GM13976 (cell line): Measurements from ENCODE around the gene LASP1.

Experiments
- DNase-seq: peaks from one replicate; pipeline ENCODE4 v3.0.0; 2012; ENCODE audit warnings: low spot score
- in situ Hi-C: fragments of 300-500 bp; cut with MboI; formaldehyde crosslinking; loops from one replicate; pipeline ENCODE4 v1.12.0; 2022; ENCODE audit warnings: low sequenced_read_pairs, mixed read lengths, inconsistent platforms; ENCODE audit not compliant: unreplicated experiment
- TF ChIP-seq, protein P1 (sequence below): IDR thresholded peaks from 2 replicates; pipeline ENCODE4 v1.5.1; 2012; ENCODE audit warnings: borderline replicate concordance, mild to moderate bottlenecking; ENCODE audit not compliant: insufficient read depth; ENCODE audit errors: extremely low read depth, missing control alignments, control extremely low read depth

The LASP1 gene

DNA sequence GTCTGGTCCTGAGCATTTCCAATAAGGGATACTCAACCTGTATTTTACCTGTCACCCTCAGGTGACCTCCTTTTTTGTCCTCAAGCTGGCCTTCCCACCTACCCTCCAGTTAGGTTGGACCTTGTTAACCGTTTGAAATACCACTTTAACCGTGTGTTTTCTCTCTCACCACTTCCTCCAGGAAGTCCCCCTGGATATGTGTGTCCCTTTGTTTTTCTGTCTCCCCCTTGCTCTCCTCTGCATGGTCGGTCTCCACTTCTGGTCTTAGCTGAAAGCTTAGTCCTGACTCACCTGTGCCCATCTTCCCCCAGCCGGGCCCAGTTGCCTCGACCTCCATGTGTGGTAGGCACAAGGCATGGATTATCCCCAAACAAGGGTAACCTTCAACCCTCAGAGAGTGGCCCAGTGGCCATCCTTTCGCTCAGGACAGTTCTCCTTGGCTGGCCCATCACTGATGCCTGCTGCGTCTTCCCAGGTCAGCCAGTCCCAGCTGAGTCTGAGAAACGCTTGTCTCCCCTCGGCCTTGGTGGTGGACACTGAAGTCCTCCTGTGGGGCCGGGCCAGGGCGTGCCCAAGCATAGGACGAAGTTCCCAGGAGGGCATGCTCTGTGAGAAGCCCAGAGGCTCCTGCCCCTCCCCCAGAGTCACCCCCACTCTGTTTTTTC, 20.0 kb downstream of the LASP1 start:
- TF ChIP-seq, protein P1, sequence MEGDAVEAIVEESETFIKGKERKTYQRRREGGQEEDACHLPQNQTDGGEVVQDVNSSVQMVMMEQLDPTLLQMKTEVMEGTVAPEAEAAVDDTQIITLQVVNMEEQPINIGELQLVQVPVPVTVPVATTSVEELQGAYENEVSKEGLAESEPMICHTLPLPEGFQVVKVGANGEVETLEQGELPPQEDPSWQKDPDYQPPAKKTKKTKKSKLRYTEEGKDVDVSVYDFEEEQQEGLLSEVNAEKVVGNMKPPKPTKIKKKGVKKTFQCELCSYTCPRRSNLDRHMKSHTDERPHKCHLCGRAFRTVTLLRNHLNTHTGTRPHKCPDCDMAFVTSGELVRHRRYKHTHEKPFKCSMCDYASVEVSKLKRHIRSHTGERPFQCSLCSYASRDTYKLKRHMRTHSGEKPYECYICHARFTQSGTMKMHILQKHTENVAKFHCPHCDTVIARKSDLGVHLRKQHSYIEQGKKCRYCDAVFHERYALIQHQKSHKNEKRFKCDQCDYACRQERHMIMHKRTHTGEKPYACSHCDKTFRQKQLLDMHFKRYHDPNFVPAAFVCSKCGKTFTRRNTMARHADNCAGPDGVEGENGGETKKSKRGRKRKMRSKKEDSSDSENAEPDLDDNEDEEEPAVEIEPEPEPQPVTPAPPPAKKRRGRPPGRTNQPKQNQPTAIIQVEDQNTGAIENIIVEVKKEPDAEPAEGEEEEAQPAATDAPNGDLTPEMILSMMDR: no peak
- in situ Hi-C loops: no loop called here

DNA sequence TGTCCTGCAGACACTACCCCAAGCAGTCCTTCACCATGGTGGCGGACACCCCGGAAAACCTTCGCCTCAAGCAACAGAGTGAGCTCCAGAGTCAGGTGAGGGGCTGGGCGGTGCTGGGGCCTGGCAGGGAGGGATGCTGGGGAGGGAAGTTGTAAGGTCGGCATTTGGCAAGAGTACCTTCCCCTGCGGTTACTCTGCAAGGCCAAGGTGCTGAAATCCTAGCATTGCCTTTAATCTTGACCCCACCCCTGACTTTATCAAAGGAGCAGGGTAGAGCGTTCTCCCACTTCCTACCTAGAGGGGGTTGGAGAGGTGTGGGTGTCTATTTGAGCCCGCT, 20.5 kb downstream of the LASP1 start:
- DNase-seq: no peak
- in situ Hi-C loops: no loop called here
- TF ChIP-seq, protein P1: no peak

More for the DNA sequence above, 20.0 kb downstream of the LASP1 start:
- DNase-seq: no peak

DNA sequence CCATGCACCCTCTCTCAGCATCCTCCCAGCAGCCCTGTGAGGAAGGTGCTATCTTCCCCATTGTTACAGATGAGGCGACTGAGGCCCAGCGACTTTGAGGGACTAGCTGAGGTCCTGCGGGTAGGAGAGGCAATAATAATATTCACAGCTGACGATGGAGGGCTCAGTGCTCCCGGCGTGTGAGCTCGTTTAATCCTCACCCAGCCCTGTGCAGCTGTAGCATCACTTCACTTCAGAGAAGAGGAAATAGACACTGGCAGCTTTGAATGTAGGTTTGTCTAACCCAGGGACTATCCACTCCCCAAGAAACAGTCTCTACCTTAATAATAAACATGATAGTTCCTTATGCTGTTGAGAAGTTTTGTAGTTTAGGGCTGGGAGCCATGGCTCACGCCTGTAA, 21.6 kb downstream of the LASP1 start:
- TF ChIP-seq, protein P1: no peak
- DNase-seq: no peak
- in situ Hi-C loops: no loop called here

DNA sequence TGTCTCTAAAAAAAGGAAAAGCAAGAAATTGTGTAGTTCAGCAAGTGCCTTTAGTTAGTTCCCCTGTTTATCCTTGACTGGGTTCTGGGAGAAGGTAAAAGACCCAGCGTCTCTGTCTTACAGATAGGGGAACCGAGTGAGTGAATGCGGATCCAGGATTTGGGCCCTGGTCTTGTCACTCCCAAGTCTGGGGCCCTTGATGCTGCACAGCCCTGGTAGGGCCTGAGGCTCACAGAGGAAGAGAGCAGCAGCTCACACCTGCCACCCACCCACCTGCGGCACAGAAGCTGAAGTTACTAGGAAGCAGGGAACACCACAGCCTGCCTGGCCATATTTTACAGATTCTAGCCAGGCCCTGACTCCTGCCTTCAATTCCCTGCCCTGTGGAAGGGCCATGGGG, 22.2 kb downstream of the LASP1 start:
- TF ChIP-seq, protein P1: no peak
- in situ Hi-C loops: no loop called here
- no peak for DNase-seq

DNA sequence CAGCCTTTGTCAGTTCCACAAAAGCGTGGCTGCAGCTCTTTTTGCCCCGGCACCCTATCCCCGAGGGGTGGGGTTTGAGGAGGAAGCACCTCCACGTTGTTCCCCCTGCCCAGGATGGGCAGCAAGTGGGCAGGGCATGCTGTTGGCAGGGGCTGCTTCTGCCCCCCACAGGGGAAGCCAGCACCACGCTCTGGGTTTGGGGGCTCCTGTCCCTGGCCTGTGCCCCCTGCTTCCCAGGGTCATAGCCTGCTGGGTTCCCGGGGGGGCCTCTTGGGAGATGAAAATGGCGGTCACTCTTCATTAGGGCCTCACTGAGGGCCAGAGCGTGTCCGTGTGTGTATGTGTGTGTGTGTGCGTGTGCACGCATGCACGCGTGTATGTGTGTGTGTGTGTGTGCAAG, 22.8 kb downstream of the LASP1 start:
- DNase-seq: no peak
- TF ChIP-seq, protein P1: no peak
- in situ Hi-C loops: no loop called here

DNA sequence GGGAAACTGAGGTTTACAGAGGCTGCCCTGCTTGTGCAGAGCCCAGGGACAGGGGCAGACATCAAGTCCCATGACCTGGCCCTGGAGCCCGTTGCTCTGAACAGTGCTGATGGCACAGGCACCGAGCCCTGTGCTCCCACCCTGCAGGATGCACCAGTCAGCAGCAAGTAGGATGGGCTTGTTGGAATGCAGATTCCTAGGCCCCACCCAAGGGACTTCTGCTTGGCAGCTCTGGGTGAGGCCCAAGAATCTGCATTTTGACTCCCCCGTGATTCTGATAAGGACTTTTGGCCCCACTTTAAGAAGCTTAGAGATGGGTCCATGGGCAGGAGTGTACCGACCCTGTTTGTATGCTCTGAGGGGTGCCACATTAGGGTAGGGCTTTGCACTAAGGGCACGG, 23.3 kb downstream of the LASP1 start:
- in situ Hi-C loops: no loop called here
- no peak for DNase-seq
- TF ChIP-seq, protein P1: no peak
